HG03520 (cell line): ENCODE results near the gene SCEL.

Experiments
- ATAC-seq: cut with Tn5 transposase; IDR thresholded peaks from one replicate; pipeline ENCODE4 v1.9.1; 2021; ENCODE audit warnings: mild to moderate bottlenecking, moderate library complexity; ENCODE audit not compliant: unreplicated experiment

SCEL gene

DNA sequence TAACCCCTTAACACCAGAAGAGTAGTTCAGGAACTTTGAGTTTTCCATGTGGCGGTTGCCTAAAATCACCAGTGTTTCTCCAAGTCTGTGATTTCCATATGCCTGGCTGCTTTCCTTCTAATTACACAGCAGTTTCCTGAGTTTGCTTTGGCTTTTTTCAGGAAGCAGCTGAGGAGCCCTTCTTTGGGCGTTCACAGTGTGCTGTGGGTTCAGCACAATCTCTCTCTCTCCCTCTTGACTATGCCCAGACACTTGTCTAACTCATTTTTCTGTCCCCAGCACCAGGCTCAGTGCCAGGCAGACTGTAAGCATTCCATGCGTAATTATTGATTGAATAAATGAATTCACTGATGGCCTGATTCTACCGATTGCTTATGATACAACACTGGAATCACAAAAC is 19.7 kb downstream of the SCEL start:
- ATAC-seq: no peak

- no peak for ATAC-seq
These were observed 22.5 kb downstream of the SCEL start for GRCh38 chr13:77558016-77558415.

DNA sequence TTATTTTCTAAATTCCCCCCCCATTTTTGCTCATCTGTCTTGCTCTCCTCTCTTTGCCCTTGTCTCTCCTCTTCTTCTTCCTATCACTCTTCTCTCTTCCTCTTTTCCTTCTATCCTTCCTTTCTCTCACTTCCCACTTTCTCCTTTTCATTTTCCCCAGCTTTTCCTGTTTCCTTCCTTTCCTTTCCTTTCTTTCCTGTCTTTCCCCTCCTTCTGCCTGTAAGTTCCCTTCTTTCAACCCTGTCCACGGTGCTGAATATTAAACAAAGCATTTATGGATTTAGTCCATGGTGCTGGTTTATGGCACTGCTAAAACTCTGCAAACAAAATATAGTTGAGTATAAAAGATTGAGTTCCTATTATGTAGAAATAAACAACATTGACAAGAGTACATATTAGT is 27.6 kb downstream of the SCEL start:
- no peak for ATAC-seq

GRCh38 chr13:77565635-77566034 is 30.1 kb downstream of the SCEL start:
- ATAC-seq: no peak

DNA sequence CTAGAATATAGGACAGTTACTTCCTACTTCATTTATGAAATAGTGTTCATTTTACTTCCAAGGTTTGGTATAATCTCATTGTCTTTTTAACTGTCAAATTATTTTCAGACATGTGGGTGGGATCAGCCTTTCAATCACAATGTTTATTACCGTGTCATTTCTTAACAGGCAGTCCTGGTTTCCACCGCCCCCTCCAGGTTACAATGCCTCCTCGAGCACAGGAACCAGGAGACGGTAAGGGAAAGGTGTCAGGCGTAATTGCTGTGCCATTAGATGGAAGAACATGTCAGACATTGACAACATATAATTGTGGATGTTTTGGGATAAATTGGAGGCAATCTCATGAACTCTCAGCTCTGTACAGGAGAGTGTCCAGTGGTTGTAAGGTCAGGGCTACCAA is 36.5 kb downstream of the SCEL start:
- ATAC-seq: no peak

GRCh38 chr13:77574096-77574495 is 38.6 kb downstream of the SCEL start:
- no peak for ATAC-seq

GRCh38 chr13:77579959-77580358 is 44.5 kb downstream of the SCEL start:
- no peak for ATAC-seq

DNA sequence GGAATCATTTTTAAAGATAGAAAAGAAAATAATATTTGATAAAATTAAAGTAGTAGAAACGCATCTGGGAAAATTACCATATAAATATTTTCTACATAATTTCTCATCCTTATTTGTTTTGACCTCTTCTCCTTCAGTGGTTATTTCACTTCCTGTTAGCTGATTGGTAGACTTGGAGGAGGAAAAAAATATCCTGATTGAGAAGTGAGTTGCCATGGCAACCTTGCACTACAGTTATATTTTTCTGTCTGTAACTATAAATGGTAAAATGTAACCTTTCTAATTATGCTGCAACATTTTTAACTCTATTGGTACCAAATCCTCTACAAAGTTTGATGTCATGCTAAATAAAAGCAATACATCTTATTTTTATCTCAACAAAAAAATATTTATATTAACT is 45.2 kb downstream of the SCEL start:
- ATAC-seq: no peak

DNA sequence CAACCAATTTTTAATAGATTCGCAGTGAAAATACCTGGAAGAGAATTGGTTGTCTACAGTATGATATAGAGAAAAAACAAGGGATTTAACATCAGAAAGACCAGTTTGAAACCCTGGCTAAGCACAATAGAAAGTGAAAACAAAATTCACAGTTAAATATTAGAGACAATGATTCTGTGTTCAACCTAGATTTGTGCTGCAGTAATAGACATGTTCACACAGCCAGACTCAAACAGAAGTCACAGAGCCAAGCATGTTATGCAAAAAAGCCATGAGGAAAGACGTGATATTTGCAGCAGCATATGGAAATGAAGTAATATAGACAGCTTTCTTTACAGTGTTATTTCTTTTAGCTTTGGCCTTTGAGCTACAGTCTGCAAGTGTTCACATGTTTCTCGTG is 48.1 kb downstream of the SCEL start:
- no peak for ATAC-seq

DNA sequence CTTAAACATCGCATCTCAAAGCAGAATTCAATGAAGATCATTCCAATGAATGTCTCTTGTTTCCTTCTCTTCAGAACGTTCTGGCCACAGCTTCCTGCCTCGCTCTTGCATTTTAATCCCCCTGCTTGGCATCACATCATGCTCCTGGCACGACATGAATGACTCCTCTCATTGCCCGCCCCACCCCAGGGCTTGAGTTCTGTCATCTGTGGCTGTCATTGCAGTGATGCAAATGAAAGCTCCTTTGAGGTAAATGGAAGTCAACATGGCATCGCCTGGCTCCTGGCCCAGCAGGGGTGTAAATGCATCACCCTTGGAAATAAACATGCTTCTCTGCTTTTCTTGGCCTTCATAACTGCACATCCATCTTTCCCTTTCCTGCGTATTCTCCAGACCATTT is 48.6 kb downstream of the SCEL start:
- no peak for ATAC-seq

GRCh38 chr13:77595166-77595810 is 59.8 kb downstream of the SCEL start:
- no peak for ATAC-seq

DNA sequence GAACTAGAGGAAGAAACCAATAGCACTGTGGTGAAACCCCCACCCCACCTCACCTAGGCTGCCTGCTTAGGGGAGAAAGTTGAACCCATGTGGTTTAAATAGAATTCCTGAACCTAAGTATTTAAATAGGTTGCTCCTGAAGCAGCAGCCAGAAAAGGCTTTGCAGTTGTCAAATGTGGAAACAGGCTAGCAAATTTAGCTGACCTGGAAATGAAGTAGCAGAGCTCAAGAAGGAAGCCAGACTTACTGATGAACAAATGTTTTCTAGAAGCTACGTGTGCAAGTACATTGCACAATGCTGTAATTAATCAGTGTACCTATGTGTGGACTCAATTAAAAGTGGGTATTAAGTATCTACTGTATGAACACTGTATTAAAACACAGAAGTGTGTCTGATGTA is 61.3 kb downstream of the SCEL start:
- ATAC-seq: no peak

- no peak for ATAC-seq
These were observed 63.8 kb downstream of the SCEL start for GRCh38 chr13:77599351-77599750.

DNA sequence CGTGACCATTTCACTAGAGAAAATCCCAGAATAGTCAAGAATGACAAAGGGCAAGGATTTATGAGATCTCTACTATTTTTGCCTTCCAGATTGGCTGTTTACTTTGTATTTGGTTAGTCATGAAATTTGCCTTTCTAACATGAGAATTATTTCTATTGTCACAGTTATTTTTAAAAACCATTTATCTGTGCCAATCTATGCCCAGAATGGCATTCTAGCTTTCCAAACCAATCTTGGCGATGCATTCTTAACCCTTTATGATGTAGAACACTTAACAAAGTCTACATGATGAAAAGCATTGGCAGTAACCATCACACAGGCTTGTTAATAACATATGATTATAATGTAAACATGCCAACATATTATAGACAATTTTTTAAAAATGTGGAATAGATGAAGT is 65.2 kb downstream of the SCEL start:
- no peak for ATAC-seq

GRCh38 chr13:77611068-77611467 is 75.6 kb downstream of the SCEL start:
- ATAC-seq: no peak

- ATAC-seq: no peak
These were observed 80.5 kb downstream of the SCEL start for GRCh38 chr13:77616027-77616426.

GRCh38 chr13:77619655-77620054 is 84.1 kb downstream of the SCEL start:
- ATAC-seq: no peak

DNA sequence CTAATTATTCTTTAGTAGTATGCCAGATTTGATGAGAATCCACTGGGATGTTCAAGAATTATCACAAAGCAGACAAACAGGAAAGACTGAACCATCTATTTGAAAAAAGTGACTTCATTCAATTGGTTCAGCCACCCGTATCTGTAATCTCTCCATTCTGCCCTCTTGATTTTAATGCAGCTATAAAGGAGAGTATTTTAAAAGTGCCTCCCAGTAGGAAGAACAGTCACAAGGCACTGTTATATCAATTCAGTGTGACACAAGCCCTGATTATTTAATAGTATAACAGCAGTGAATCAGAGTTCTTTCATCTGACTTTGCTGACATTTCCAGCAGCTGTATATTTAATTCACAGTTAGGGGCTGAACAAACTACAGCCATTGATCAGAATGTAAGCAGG is 84.6 kb downstream of the SCEL start:
- ATAC-seq: no peak

GRCh38 chr13:77623806-77624205 is 88.3 kb downstream of the SCEL start:
- no peak for ATAC-seq

DNA sequence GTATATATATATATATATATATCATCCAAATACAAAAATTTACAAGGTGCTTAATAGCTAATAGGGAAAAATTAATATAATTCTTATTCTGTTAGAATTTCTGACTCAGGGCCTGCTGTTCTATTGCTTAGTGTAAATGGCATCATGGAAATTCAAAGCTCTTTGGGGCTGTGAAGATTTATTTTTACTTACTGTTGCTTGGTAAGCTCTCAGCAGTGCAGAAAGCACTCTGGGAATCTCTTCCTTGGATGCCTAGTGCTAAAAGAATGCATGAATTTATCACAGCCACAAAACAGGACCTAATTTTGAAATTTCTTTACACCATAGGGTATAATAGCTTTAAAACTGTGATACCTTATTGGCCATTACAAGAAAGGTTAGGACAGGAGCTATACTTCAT is 92.7 kb downstream of the SCEL start:
- ATAC-seq: no peak

GRCh38 chr13:77637588-77637987 is 102.1 kb downstream of the SCEL start:
- ATAC-seq: no peak

- ATAC-seq: no peak
These were observed 114.9 kb downstream of the SCEL start for GRCh38 chr13:77650409-77650808.

- ATAC-seq: no peak
These were observed 117.8 kb downstream of the SCEL start for GRCh38 chr13:77653301-77653700.
